Measurements from ENCODE around the gene MICAL3. TPM values are rescaled to one million over a fixed set of nuclear protein-coding genes. Genes with fewer than 3 reads are reported as not detected.

The MICAL3 gene
- total RNA-seq, 1 donor from 2014 or later: 47.9 TPM

DNA sequence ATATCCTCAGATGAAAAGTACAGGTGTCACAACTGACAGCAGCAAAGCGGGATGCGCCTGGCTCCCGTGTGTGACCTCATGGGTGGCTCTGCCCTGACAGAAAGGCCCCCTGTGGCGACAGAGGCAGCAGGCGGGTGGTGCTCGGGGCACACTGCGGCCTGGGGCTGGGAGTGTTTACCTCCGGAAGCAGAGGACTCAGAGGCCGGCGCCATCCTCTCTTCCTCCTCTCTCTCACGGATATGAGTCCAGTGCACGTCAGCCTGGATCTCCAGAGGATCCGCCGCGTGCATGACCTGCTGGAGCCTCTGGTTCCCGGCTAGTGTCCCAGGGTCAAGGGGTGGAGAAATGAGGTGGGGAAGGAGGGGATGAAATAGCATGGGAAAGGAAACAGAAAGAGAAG lies 196.9 kb downstream of the MICAL3 start:
- Mint-ChIP-seq H3K27me3 (ENCODE audit: unreplicated experiment) (no peaks in the 10 kb centered on the region), H3K4me1 (ENCODE audit: unreplicated experiment) (peaks cover 2% of the 10 kb centered on the region), H3K4me3 (ENCODE audit: unreplicated experiment) (no peak overlapping the region), H3K9me3 (ENCODE audit: unreplicated experiment) (no peaks in the 10 kb centered on the region), H3K27ac (ENCODE audit: unreplicated experiment) (no peak overlapping the region), H3K36me3 (ENCODE audit: unreplicated experiment) (peaks cover 8% of the 10 kb centered on the region)
- DNase-seq (ENCODE audit: extremely low spot score, unreplicated experiment): no peak
- no peak for TF ChIP-seq CTCF (IDR thresholded peaks at IDR 0.05)

DNA sequence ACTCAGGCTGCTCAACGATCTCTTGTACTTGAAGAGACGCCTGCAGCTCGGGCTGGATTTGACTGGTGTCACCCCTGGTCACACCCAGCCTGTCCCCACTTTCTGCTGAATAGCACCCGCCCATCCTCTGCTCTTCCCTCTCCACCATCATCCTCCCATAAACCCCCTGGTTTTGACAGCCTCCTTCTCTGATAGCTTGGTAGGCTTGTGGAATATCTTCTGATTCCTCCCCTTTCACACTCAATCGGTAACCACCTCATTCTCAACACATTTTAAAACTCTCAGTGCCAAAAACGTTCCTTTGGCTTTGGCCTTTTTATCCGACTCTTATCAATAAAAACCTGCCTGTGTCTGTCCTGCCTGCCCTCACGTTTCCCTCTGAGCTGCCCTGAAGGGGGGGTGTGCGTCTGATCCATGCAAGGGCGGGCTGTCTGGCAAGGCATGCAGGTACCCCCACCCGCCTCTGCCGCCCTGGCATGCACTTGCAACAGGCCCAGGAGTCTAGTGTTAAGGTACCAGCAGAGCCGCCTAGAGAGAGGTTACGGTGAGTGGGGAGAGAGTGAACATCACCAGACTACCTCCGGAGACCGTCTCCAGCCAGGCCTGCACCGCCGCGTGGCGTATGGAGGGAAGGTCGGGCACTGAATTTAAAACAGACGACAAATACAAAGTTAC lies 198.3 kb downstream of the MICAL3 start:
- Mint-ChIP-seq H3K27me3 (ENCODE audit: unreplicated experiment) (no peaks in the 10 kb centered on the region), H3K36me3 (ENCODE audit: unreplicated experiment) (peaks cover 8% of the 10 kb centered on the region), H3K27ac (ENCODE audit: unreplicated experiment) (no peak overlapping the region), H3K9me3 (ENCODE audit: unreplicated experiment) (no peaks in the 10 kb centered on the region), H3K4me1 (ENCODE audit: unreplicated experiment) (peaks cover 2% of the 10 kb centered on the region), H3K4me3 (ENCODE audit: unreplicated experiment) (no peak overlapping the region)
- DNase-seq (ENCODE audit: extremely low spot score, unreplicated experiment): no peak
- no peak for TF ChIP-seq CTCF (IDR thresholded peaks at IDR 0.05)

- no peak for DNase-seq (ENCODE audit: extremely low spot score, unreplicated experiment)
- Mint-ChIP-seq H3K9me3 (ENCODE audit: unreplicated experiment) (no peaks in the 10 kb centered on the region), H3K36me3 (ENCODE audit: unreplicated experiment) (peaks cover 8% of the 10 kb centered on the region), H3K4me3 (ENCODE audit: unreplicated experiment) (no peak overlapping the region), H3K27me3 (ENCODE audit: unreplicated experiment) (no peaks in the 10 kb centered on the region), H3K4me1 (ENCODE audit: unreplicated experiment) (no peaks in the 10 kb centered on the region), H3K27ac (ENCODE audit: unreplicated experiment) (no peak overlapping the region)
- no peak for TF ChIP-seq CTCF (IDR thresholded peaks at IDR 0.05)
Measured at GRCh38 chr22:17824457-17824856, 199.9 kb downstream of the MICAL3 start.

DNA sequence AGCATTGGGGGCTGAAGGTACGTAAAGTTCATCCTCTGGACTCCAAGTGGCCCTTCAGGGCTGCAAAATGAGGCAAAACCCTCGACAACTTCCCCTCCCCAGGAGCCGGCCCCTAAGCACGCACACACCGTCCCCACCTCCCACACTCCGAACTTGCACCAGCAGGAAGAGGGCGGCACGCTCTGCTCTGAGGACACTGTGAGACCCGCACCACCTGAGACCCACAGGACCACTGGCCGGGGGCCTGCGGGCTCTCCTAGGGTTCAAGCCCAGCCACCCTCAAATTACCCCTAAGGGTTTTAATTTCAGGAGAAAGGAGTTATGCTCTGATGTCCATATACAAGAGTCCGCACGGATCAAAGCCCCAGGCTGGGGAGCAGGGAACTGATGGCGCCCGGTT lies 200.4 kb downstream of the MICAL3 start:
- no peak overlapping the region for H3K27ac Mint-ChIP-seq (ENCODE audit: unreplicated experiment)
- H3K4me3 Mint-ChIP-seq (ENCODE audit: unreplicated experiment): no peak overlapping the region
- no peak for TF ChIP-seq CTCF (IDR thresholded peaks at IDR 0.05)
- DNase-seq (ENCODE audit: extremely low spot score, unreplicated experiment): no peak
- no peaks in the 10 kb centered on the region for H3K4me1 Mint-ChIP-seq (ENCODE audit: unreplicated experiment)
- peaks cover 11% of the 10 kb centered on the region for H3K36me3 Mint-ChIP-seq (ENCODE audit: unreplicated experiment)
- no peaks in the 10 kb centered on the region for H3K27me3 Mint-ChIP-seq (ENCODE audit: unreplicated experiment)
- no peaks in the 10 kb centered on the region for H3K9me3 Mint-ChIP-seq (ENCODE audit: unreplicated experiment)

GRCh38 chr22:17823226-17823625 lies 201.1 kb downstream of the MICAL3 start:
- Mint-ChIP-seq H3K9me3 (ENCODE audit: unreplicated experiment) (no peaks in the 10 kb centered on the region), H3K27ac (ENCODE audit: unreplicated experiment) (no peak overlapping the region), H3K4me1 (ENCODE audit: unreplicated experiment) (no peaks in the 10 kb centered on the region), H3K4me3 (ENCODE audit: unreplicated experiment) (no peak overlapping the region), H3K27me3 (ENCODE audit: unreplicated experiment) (no peaks in the 10 kb centered on the region), H3K36me3 (ENCODE audit: unreplicated experiment) (peaks cover 11% of the 10 kb centered on the region)
- DNase-seq (ENCODE audit: extremely low spot score, unreplicated experiment): no peak
- no peak for TF ChIP-seq CTCF (IDR thresholded peaks at IDR 0.05)

All from osteocyte (in vitro differentiated cells).